Stimulated activated CD8-positive, alpha-beta memory T cell treated with anti-CD3 and anti-CD28 coated beads, Interleukin-4, amount 100 ng/mL, for 4 hours (primary cell): ENCODE data around the gene GPC5.
"Not testable (repeated sequence)": the region's sequence is repeated elsewhere in the genome, so short reads cannot be mapped to it uniquely, and the experiment has no call there.

Experiments used
- DNase-seq, 2 donors: peaks; one replicate each; pipeline ENCODE4 v3.0.0-alpha.2; 2020; ENCODE audit warnings: low read depth in 2 of 2, low spot score in 1 of 2

Gene GPC5

DNA sequence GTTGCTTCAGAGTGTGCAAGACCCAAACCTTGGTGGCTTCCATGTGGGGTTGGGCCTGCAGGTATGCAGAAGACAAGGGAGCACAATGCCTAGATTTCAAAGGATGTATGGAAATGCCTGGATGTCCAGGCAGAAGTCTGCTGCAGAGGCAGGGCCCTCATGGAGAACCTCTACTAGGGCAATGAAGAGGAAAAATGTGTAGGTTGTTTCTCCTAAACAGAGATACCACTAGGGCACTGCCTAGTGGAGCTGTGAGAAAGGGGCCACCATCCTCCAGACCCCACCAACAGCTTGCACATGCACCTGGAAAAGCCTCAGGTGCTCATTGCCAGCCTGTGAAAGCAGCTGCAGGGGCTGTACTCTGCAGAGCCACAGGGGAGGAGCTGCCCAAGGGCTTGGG, 1295.6 kb downstream of the GPC5 start:
- no peak for DNase-seq

DNA sequence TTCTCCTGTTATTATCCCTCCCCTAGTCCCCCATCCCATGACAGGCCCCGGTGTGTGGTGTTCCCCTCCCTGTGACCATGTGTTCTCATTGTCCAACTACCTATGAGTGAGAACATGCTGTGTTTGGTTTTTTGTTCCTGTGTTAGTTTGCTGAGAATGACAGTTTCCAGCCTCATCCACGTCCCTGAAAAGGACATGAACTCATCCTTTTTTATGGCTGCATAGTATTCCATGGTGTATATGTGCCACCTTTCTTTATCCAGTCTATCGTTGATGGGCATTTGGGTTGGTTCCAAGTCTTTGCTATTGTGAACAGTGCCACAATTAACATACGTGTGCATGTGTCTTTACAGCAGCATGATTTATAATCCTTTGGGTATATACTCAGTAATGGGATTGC, 1297.4 kb downstream of the GPC5 start:
- not testable (repeated sequence) for DNase-seq

DNA sequence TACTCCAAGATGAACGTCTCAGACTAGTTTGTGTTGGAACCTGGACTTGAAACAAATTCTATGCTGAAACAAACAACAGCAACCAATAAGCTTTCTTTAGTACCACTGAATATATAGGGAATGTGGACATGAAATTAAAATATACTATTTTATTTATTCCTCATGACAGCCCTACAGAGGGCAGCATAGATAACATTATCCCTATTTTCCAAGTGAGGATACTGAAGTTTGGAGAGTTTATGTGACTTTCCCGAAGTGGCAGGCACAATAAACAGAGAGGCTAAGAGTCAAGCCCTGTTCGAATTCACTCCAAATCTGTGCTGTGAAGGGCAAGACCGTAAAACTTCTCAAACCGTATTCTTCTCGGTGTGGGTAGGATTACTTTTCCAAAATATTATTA, 1318.3 kb downstream of the GPC5 start:
- DNase-seq = no peak

DNA sequence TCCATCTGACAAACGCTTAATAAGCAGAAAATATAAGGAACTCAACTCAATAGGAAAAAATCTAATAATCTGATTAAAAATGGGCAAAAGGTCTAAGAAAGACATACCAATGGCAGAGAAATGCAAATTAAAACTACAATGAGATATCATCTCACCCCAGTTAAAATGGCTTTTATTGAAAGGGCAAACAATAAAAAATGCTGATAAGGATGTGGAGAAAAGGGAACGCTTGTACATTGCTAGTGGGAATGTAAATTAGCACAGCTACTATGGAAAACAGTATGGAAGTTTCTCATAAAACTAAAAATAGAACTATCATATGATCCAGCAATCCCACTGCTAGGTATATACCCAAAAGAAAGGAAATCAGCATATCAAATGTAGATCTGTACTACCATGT, 1319.4 kb downstream of the GPC5 start:
- no peak for DNase-seq

DNA sequence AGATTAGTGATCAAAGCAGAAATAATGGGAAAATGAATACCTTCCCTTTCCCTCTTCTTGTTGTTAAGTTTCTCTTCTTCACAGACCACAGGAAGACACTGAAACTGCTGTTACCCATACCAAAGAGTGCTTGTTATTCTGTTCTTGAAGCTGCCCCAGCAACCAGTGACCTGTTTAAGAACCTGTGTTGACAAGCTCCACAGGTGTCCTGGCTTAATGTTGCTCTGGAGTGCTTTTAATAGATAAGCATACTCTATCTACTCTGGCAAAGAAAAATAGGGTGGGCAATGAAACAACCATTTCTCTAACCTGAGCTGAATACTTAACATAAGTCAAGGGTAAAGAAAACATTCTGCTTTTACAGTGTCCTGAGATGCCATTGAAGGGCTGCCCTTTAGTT, 1321.4 kb downstream of the GPC5 start:
- no peak for DNase-seq

DNA sequence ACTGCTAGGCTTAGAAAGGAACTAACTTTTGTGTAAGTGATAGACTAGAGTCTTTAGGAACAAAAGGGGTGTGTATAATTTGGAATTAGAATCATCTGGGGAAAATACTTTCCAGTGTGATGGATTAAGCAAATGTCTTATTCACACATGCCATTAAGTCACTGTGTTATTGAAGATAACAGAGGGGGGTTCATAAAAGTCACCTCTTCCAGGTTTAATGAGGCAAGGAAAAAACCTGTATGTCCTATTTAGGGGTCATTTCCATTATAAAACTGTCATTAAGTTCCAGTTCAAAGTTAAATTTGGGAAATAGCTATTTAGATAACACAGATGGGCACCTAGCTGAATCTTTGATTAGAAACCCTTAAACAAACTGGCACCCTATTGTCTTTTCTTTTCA, 1323.2 kb downstream of the GPC5 start:
- no peak for DNase-seq

DNA sequence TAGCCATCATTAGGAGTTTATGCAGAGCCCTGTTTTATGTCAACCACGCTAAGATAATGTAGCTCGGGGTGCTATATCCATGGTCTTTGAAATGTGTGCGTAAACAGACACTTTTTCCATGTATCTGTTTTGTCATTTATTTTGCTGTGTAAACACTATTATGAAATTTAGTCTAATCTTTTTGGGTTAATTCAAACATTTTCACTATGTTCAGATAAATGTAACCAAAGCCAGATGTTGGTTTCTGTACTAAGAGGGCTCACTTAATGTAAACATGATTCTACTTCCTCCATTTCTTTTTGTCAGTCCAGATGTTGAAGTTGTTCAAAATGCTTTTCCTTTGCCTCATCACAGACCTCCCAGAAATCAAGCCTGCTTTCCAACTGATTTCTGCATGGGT, 1328.7 kb downstream of the GPC5 start:
- DNase-seq = no peak

DNA sequence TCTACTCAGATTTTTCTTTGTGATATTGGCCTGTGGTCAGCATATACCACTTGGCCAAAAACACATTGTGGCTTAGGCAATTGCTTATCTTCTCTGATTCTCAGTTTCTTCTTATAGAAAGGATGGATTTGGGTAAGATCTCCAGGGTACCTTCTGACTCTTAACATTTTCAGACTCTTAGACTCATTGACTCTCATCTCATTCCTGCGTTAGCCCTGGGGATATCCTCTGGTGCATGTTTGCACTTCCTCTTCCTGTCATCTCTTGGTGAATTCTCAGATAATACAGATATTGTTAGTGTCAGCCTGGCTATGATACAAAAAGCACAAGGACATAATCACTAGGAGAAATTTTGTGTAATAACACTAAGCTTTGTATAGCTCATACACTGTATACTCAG, 1335.6 kb downstream of the GPC5 start:
- no peak for DNase-seq

DNA sequence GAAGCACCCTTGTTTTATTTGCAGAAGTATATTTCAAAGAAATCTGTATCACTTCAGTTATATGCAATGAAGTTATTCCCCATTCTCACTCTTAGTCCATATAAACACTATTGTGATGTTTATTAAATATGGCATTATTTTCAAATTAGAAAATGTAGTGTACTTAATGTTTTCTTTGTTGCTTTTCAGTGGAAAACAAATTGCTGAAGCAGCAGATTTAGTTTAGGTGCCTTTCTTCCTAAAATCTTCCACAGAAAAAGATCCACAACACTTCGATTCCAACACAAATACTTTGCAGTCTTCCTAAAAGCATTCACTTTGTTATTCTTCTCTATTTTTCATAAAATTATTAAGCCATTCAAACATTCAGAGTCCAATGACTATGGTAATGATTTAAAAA, 1336.1 kb downstream of the GPC5 start:
- no peak for DNase-seq

DNA sequence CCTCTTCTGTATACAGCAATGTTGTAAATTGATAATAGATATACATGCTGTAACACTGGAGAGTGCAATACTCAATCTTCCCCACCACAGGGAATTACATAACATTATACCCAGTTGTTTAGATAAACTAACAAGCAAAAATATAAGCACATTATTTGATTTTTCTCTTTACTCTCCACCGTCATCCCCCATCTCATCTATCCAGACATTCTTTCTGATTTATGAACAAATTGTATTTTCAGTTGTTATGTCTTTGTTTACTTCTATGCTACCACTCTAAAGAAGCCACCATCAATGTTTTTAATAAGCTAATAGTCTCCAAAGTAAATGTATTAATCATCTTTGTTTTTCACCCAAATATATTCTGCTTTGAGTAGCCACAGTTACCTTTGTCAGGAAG, 1337.5 kb downstream of the GPC5 start:
- DNase-seq = no peak

DNA sequence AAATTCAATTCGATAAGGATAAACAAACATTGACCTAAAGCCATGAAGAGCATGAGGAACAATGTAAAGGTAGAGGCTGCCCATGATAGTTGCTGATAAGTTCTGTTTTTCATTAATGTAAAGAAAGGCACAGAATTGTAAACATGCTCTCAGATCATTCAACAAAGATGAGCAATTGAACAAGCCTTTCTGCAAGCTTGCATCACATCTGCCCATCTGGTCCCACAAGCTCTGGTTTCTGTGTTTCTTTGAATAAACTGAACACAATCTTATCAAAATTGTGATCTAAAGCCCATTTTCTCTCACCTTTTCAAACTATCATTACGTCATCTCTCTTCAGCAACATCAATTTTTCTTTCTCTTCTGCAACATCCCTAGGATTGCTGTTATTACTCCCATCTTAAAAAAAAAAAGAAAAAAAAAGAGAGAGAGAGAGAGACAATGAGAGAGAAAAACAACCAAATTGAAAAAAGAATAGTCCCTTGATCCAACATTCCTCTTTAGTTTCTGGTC, 1340.9 kb downstream of the GPC5 start:
- no peak for DNase-seq

DNA sequence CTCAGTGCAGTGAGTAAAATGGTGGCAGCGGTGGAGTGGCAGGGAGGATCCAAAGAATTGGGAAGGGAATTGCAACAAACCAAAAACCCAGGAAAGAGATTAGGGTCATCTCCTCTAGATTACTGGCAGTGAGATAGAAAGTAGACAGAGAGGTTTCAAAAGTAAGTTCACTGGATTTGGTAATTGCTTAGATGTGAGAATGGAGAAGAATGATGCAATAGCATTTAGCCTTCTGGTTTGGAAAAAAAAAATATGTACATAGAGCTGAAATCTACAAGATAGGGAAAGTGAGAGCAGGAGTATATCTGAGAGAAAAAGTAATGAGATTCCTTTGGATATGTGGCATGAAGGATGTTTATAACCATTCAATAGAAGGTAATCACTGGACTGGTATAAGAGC, 1345.6 kb downstream of the GPC5 start:
- DNase-seq = no peak

DNA sequence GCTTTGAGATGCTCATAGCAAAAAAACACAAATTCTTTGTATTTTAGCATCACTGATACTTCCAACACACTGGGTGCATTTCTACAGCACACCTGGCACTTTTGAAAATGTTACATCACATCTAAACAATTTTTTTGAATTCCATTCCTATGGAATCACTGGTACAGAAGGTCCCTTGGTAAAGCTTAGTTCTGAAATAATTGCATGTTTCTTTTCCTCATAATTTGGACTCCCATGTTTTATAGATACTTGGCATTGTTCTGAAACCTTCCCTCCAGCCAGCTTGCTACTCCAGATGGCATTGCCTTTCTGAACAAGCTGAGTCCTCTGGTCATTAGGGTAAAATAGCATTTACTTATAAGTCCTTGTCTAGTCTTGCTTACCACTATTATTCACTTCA, 1346.8 kb downstream of the GPC5 start:
- no peak for DNase-seq

DNA sequence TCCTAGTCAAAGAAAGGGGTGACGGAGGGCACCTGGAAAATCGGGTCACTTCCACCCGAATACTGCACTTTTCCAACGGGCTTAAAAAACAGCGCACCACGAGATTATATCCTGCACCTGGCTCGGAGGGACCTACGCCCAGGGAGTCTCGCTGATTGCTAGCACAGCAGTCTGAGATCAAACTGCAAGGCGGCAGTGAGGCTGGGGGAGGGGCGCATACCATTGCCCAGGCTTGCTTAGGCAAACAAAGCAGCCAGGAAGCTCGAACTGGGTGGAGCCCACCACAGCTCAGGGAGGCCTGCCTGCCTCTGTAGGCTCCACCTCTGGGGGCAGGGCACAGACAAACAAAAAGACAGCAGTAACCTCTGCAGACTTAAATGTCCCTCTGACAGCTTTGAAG, 1354.3 kb downstream of the GPC5 start:
- not testable (repeated sequence) for DNase-seq

DNA sequence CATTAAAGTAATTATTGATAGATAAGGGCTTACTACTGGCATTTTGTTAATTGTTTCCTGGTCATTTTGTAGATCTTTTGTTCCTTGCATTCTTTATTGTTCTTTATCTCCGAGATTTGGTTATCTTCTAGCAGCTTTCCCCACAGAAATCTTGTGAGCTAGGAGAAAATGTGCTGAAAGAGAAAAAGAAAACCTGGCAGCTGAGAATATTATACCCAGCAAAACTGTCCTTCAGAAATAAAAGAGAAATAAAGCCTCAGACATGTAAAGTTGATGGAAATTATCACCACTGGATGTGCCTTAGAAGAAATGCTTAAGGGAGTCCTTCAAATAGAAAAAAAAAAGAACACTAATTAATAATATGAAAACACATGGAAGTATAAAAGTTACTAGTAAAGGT, 1363.3 kb downstream of the GPC5 start:
- no peak for DNase-seq

DNA sequence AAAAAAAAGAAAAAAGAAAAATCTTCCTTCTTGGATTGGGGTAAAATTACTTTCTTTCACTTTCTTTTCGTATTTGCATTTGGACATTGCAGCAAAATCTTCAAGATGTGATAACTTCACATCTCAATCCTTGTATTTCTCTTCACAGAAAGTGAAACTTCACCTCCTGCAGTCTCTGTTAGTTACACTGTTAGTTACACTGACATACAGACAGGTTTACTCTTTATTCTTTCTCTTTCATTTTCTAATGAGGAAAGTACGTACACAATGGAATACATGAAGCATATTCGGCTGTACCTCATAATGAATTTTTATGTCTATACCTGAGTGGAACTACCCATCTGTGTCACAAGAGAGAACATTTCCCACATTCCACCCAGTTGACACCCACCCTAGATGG, 1369.0 kb downstream of the GPC5 start:
- no peak for DNase-seq

DNA sequence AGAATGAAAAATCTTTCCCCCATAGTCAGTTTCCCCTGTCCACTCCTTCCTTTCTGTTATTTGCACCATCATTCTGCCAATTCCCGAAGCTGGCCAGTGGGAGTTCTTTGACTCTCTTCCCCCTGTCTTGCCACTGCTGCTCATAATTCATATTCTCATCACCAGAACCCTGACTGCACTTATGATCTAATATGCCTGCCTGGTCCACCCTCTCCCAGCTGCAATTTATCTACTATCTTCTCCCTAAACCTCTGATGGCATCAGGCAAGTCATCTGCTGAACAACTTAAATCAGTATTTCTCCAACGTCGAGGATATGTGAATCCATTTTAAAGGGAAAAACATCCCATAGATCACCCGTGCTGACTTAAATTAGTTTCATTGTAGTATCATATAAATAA, 1370.2 kb downstream of the GPC5 start:
- DNase-seq = no peak

DNA sequence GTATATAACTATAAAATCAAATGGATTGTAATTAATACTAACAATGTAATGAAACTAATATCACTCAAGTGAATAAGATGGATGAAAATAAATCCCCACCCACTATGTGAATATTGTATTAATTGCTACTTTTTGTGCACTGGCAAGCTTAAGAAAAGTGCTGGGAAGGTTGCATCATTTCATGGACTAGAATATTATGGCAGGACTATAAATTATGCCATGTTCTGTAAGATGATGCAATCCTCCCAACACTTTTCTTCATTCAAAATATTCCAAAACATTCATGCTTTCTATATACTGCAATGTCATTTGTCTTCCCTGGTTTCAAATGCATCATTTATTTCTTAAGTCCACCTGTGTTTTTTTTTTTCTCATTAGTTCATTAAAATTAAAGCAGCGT, 1370.6 kb downstream of the GPC5 start:
- no peak for DNase-seq

DNA sequence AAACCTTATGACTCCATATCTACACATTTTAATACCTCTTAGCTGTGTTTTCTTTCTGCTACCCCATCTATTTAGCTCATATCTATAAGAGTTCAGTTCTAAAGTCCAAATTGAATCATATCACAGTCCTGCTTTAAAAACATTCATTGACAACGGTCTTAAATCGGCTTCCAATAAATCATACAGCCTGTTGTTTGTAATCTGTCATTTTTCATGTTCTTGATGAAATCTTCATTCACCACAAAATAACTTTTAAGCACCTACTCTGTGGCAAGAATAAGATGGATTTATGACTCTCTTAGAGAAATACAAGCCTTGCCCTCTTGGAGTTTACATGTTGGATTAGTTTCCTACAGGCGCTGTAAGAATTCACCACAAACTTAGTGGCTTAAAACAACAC, 1377.2 kb downstream of the GPC5 start:
- no peak for DNase-seq

DNA sequence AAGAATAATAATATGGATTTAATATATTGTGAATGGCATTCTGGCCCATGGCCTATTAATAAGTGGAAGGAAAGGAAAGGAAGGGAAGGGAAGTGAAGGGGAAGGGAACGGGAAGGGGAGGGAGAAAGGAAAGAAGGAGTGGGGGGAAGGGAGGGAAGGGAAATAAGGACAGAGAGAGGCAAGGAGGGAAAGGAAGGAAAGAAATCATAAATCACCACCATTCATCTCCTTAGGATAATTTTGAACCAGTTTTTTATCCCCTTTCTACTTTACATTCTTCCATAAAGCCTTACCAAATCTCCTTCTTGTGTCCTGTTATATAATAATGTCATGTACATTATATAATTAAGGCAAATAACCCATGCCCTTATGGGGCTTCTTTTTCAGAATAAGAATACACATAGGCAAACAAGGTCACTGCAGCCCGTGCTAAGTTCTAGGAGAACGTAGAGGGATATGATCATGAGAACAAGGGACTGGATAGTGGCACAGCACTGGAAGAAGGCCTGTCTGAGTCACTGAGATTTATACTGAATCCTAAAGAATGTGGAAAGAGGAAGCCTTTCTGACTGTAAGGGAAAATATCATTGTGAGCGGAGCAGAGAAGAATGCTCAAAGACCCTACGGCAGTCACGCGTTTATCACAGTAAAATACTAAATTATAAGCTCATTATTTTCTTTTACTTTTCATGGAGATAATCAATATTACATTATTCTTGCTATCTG, 1383.7 kb downstream of the GPC5 start:
- no peak for DNase-seq

DNA sequence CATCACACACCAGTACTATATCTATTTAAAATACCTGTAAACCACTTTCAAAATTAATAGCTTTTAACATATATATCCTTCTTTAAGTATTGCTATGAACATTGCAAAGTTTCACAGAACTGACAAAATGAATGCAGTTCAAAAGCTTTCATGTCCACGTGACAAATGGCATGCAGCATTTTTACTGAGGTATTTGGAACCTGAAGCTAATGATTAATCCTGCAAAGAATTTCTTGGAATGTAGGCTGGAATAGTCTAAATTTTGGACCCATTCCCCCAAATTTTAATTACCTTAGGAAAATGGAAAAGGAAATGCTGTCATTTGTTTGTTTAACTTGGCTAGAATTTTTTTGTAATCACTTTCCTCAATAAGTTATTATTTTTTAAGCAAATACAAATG, 1404.4 kb downstream of the GPC5 start:
- no peak for DNase-seq

DNA sequence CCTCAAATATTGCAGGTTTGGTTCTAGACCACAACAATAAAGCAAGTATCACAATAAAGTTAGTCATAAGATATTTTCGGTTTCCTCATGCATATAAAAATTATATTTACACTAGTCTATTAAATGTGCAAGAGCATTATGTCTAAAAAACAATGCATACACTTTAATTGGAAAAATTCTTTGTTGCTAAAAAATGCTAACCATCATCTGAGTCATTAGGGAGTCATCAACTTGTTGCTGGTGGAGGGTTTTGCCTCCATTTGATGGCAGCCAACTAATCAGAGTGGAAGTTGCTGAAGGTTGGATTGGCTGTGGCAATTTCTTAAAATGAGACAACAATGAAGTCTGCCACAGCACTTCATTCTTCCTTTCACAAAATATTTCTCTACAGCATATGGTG, 1405.9 kb downstream of the GPC5 start:
- no peak for DNase-seq

DNA sequence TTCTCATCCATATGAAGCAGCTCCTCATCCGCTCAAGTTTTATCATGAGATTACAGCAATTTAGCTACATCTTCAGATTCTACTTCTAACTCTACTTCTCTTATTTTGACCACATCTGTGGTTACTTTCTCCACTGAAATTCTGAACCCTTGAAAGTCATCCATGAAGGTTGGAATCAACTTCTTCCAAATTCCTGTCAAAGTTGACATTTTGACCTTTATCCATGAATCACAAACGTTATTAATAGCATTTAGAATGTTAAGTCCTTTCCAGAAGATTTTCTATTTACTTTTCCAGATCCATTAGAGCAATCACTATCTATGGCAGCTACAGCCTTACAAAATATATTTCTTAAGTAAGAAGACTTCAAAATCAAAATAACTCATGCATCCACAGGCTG, 1406.5 kb downstream of the GPC5 start:
- no peak for DNase-seq

DNA sequence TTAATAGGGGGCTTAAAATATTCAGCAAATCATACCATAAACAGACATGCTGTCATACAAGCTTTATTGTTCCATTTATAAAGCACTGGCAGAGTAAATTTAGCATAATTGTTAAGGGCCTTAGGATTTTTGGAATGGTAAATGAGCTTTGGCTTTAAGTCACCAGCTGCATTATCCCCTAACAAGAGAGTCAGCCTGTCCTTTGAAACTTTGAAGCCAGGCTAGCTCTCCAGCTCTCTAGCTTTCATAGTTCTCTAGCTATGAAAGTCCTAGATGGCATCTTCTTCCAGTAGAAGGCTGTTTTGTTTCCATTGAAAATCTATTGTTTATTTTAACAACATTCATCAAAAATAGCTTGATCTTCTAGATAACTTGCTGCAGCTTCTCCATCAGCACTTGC, 1407.3 kb downstream of the GPC5 start:
- DNase-seq = no peak
